H1 (cell line): Measurements from ENCODE around the gene SNORC. TPM values are rescaled to one million over a fixed set of nuclear protein-coding genes. Genes with fewer than 3 reads are reported as not detected.

Experiments
- CTCF ChIA-PET: fragments of 300-600 bp; sonication (Branson Sonifier 250); formaldehyde crosslinking; loops from one replicate; lab custom pipeline; 2021; ENCODE audit not compliant: partially characterized antibody; lab: Charles Lee
- POLR2A ChIA-PET: fragments of 300-600 bp; sonication (Branson Sonifier 250); formaldehyde crosslinking; loops from one replicate; lab custom pipeline; 2021; ENCODE audit warnings: inconsistent platforms; ENCODE audit not compliant: partially characterized antibody; lab: Charles Lee
- DNase-seq, 2 experiments: peaks; one replicate each; pipeline versions ENCODE4 v3.0.0 to v3.0.0-alpha.2; 2010 to 2022; ENCODE audit warnings: low spot score in 2 of 2, low read depth in 1 of 2, mixed read lengths in 1 of 2
- FAIRE-seq: peaks from 2 replicates; lab custom pipeline; 2011; peaks lifted over from hg19 to GRCh38; lab: Jason Lieb, UNC
- H2AFZ ChIP-seq: 2 replicates; pipeline ENCODE4 v1.8.1; 2012; ENCODE audit warnings: low read length, inconsistent platforms
- H2AK5ac ChIP-seq: 2 replicates; pipeline ENCODE4 v1.6.1; 2013; ENCODE audit warnings: low read depth, low read length
- H2BK120ac ChIP-seq: replicated peaks from 2 replicates; pipeline ENCODE3; 2013; ENCODE audit warnings: low read depth, low read length, inconsistent platforms
- H2BK12ac ChIP-seq: 2 replicates; pipeline ENCODE4 v1.6.1; 2013; ENCODE audit warnings: low read depth, low read length
- H2BK15ac ChIP-seq: 2 replicates; pipeline ENCODE4 v1.6.1; 2013; ENCODE audit warnings: low read length
- H2BK20ac ChIP-seq: 2 replicates; pipeline ENCODE4 v1.6.1; 2013; ENCODE audit warnings: low read length
- H2BK5ac ChIP-seq: 2 replicates; pipeline ENCODE4 v1.6.1; 2013; ENCODE audit warnings: low read depth, low read length
- H3K14ac ChIP-seq: 2 replicates; pipeline ENCODE4 v1.6.1; 2013; ENCODE audit warnings: inconsistent platforms; ENCODE audit not compliant: insufficient read length
- H3K18ac ChIP-seq: 2 replicates; pipeline ENCODE4 v1.6.1; 2013; ENCODE audit warnings: low read length; ENCODE audit errors: extremely low read depth
- H3K23ac ChIP-seq: 2 replicates; pipeline ENCODE4 v1.6.1; 2013; ENCODE audit warnings: inconsistent platforms; ENCODE audit not compliant: insufficient read length
- H3K23me2 ChIP-seq: 2 replicates; pipeline ENCODE4 v1.6.1; 2013; ENCODE audit warnings: low read depth, low read length
- H3K27ac ChIP-seq: 2 replicates; pipeline ENCODE4 v1.6.1; 2011; ENCODE audit warnings: low read depth, low read length, inconsistent platforms
- H3K27me3 ChIP-seq, 4 experiments: replicated peaks in 1 of 4; 1 replicate in 1 of 4; 2 replicates in 3 of 4; pipeline versions ENCODE4 v1.6.1 to v1.8.1; 2011 to 2013; ENCODE audit warnings: low read length in 3 of 4, mild to moderate bottlenecking in 3 of 4, inconsistent platforms in 2 of 4, mixed read lengths in 2 of 4, moderate library complexity in 1 of 4; ENCODE audit not compliant: control insufficient read depth in 3 of 4, insufficient read depth in 3 of 4; ENCODE audit errors: extremely low read depth in 1 of 4
- H3K36me3 ChIP-seq, 4 experiments: 2 replicates each; pipeline versions ENCODE4 v1.6.1 to v1.8.1; 2011 to 2013; ENCODE audit warnings: mild to moderate bottlenecking in 4 of 4, low read length in 3 of 4, moderate library complexity in 2 of 4, control low read depth in 1 of 4, inconsistent platforms in 1 of 4; ENCODE audit not compliant: insufficient read depth in 4 of 4, control insufficient read depth in 2 of 4
- H3K4ac ChIP-seq: replicated peaks from 2 replicates; pipeline ENCODE3; 2013; ENCODE audit warnings: low read length, low read depth, mixed read lengths, inconsistent platforms; ENCODE audit not compliant: insufficient read length
- H3K4me1 ChIP-seq, 4 experiments: replicated peaks in 1 of 4; 1 replicate in 1 of 4; 2 replicates in 3 of 4; pipeline versions ENCODE4 v1.6.1 to v1.8.1; 2011 to 2013; ENCODE audit warnings: low read length in 3 of 4, inconsistent platforms in 2 of 4, mixed read lengths in 1 of 4; ENCODE audit not compliant: insufficient read depth in 4 of 4, control insufficient read depth in 3 of 4
- H3K4me2 ChIP-seq, 2 experiments: 2 replicates each; pipeline versions ENCODE4 v1.6.1 to v1.8.1; 2011 to 2013; ENCODE audit warnings: low read depth in 2 of 2, low read length in 2 of 2, control low read depth in 1 of 2, inconsistent platforms in 1 of 2, mild to moderate bottlenecking in 1 of 2; ENCODE audit not compliant: insufficient read depth in 1 of 2
- H3K4me3 ChIP-seq, 4 experiments: fragments of 200-600, 300-600 bp in 1 of 4; sonication (generic), shearing (Covaris generic), sonication (Bioruptor Twin) in 1 of 4; 2 replicates each; pipeline versions ENCODE4 v1.5.1 to v1.8.1; 2011 to 2016; ENCODE audit warnings: low read length in 4 of 4, low read depth in 3 of 4, control low read depth in 2 of 4, inconsistent platforms in 2 of 4, mild to moderate bottlenecking in 2 of 4, mixed read lengths in 1 of 4, moderate library complexity in 1 of 4; ENCODE audit not compliant: insufficient read depth in 2 of 4; ENCODE audit errors: extremely low read depth in 1 of 4
- H3K56ac ChIP-seq: replicated peaks from 2 replicates; pipeline ENCODE3; 2013; ENCODE audit warnings: low read depth, mild to moderate bottlenecking, mixed read lengths, low read length, inconsistent platforms; ENCODE audit not compliant: insufficient read length
- H3K79me1 ChIP-seq: 2 replicates; pipeline ENCODE4 v1.6.1; 2013; ENCODE audit warnings: low read depth, low read length, control low read depth
- H3K79me2 ChIP-seq, 2 experiments: 2 replicates each; pipeline versions ENCODE4 v1.6.1 to v1.8.1; 2012 to 2013; ENCODE audit warnings: low read length in 2 of 2, mild to moderate bottlenecking in 2 of 2, inconsistent platforms in 1 of 2; ENCODE audit not compliant: insufficient read depth in 2 of 2, control insufficient read depth in 1 of 2
- H3K9ac ChIP-seq, 4 experiments: replicated peaks in 1 of 4; 1 replicate in 1 of 4; 2 replicates in 3 of 4; pipeline versions ENCODE4 v1.6.1 to v1.8.1; 2011 to 2013; ENCODE audit warnings: low read depth in 3 of 4, low read length in 3 of 4, control low read depth in 2 of 4, mild to moderate bottlenecking in 2 of 4, moderate library complexity in 2 of 4, inconsistent platforms in 1 of 4; ENCODE audit errors: extremely low read depth in 1 of 4
- H3K9me3 ChIP-seq, 2 experiments: 2 replicates each; pipeline versions ENCODE4 v1.6.1 to v1.8.1; 2012 to 2013; ENCODE audit warnings: mild to moderate bottlenecking in 2 of 2, moderate library complexity in 2 of 2, control low read depth in 1 of 2, inconsistent platforms in 1 of 2, low read depth in 1 of 2, low read length in 1 of 2, mixed read lengths in 1 of 2; ENCODE audit not compliant: insufficient read depth in 2 of 2
- H4K20me1 ChIP-seq, 2 experiments: replicated peaks in 1 of 2; 2 replicates each; pipeline versions ENCODE3 to v1.8.1; 2011 to 2013; ENCODE audit warnings: inconsistent platforms in 2 of 2, low read length in 2 of 2, mild to moderate bottlenecking in 1 of 2; ENCODE audit not compliant: insufficient read depth in 2 of 2, control insufficient read depth in 1 of 2
- H4K5ac ChIP-seq: 2 replicates; pipeline ENCODE4 v1.6.1; 2013; ENCODE audit warnings: low read length, low read depth, mixed read lengths, inconsistent platforms; ENCODE audit not compliant: insufficient read length
- H4K8ac ChIP-seq: 2 replicates; pipeline ENCODE4 v1.8.0; 2013; ENCODE audit warnings: mild to moderate bottlenecking, moderate library complexity, low read length, inconsistent platforms; ENCODE audit not compliant: insufficient read depth; ENCODE audit errors: extremely low read depth
- H4K91ac ChIP-seq: replicated peaks from 2 replicates; pipeline ENCODE3; 2013; ENCODE audit warnings: low read length, mixed read lengths, inconsistent platforms; ENCODE audit not compliant: insufficient read length
- CBX8 ChIP-seq: fragments of 300-800, 300-1000 bp; sonication (generic); IDR thresholded peaks from 2 replicates; pipeline ENCODE4 v1.7.1; 2016; ENCODE audit warnings: low read depth, low read length, borderline replicate concordance
- JUND ChIP-seq: IDR thresholded peaks from 2 replicates; pipeline ENCODE4 v1.6.1; 2011; ENCODE audit warnings: mild to moderate bottlenecking, improper control_type of control experiment, low read length
- WGBS, 2 experiments: shearing (Covaris generic) in 1 of 2; methylation state at CpG; one replicate each; pipeline versions ENCODE4 v1.1.6 to v1.1.7; 2013 to 2015; ENCODE audit warnings: low lambda C conversion rate in 2 of 2, mixed read lengths in 2 of 2, inconsistent platforms in 1 of 2, low coverage in 1 of 2, missing lambda C conversion rate in 1 of 2; ENCODE audit not compliant: insufficient replicate concordance in 2 of 2, insufficient coverage in 1 of 2, insufficient read length in 1 of 2; ENCODE audit errors: extremely low coverage in 1 of 2, missing lambda C conversion rate in 1 of 2; 5-methylcytosine and 5-hydroxymethylcytosine counted together
- polyA plus RNA-seq, 7 experiments: library from polyadenylated mRNA; depleted of rRNA in 3 of 7; stranded (reverse) in 5 of 7; unstranded in 2 of 7; fragments of >200 nt in 5 of 7; fragments of 200-250 nt in 2 of 7; gene quantifications; 1 replicate in 5 of 7; 2 replicates in 1 of 7; 4 replicates in 1 of 7; pipeline versions ENCODE4 v1.2.1 to v1.2.3, GENCODE V29; 2011 to 2013; ENCODE audit warnings: missing spikeins in 2 of 7, mixed read lengths in 2 of 7
- total RNA-seq: library from RNA; stranded (reverse); fragmentation: NEBNext Ultra II Directional; extraction: Animal tissue kit (Norgen Biotek cat#: 25700); gene quantifications from 2 replicates; pipeline ENCODE4 v1.2.1, GENCODE V29; 2021

Gene SNORC
- total and polyA plus RNA-seq, 2 of the 8 experiments (the other 6 are each of a cell fraction or from before 2014, with no cell fraction given), result 1.6 to 1.8 TPM

DNA sequence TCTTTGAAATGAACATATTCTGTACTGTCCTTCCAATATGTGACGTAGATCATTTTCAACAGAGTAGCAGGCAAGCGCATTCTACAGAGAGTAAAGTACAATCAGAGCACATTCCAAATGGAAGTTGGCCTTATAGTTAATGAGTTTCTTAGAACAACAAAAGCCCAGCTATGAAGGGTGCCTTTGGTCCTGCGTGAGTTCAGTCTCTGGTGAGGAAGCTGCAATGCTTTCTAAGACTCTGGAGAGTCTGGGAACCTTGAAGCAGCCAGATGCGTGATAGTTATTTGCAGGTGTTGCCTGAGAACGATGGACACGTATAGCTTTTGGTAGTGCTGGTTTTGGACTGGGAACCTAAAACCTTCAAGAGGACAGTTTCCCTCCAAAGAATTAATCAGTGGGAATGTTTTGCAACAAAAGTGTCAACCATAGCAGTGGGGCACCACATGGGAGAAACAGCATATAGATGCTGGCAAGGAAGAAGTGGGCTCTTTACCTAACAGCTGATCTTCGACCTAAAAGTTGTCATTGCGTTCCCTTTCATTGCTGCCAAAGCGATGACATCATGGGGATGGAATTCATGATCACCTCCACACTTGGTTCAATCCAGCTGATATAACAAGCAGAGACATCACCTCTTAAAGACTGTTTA lies 9.3 kb upstream of the SNORC start:
- no peak overlapping the region for H3K4ac ChIP-seq
- no peaks in the 10 kb centered on the region for H3K4me1 ChIP-seq
- H4K8ac ChIP-seq, result no peak overlapping the region
- CTCF ChIA-PET, result interaction anchor here (1.2 to 1.9 kb wide), 3 partner anchors 26 to 391 kb away, joined by 3 to 6 read pairs (median 4); partner anchors contain the start of gene ATG16L1
- H3K18ac ChIP-seq, result no peak overlapping the region
- TF ChIP-seq JUND, result peak; percentile 50; the same call in 1 of the 2 replicates
- no peak for TF ChIP-seq CBX8
- H3K56ac ChIP-seq, result no peak overlapping the region
- DNase-seq, result no peak
- no peaks in the 10 kb centered on the region for H3K23me2 ChIP-seq
- H3K79me2 ChIP-seq, result no peaks in the 10 kb centered on the region
- H4K5ac ChIP-seq, result no peak overlapping the region
- no peaks in the 10 kb centered on the region for H3K9me3 ChIP-seq
- H3K9ac ChIP-seq, result no peak overlapping the region
- H3K4me2 ChIP-seq, result no peak overlapping the region
- no peak overlapping the region for H2AFZ ChIP-seq
- H2BK5ac ChIP-seq, result no peak overlapping the region
- H2BK15ac ChIP-seq, result no peak overlapping the region
- H3K27ac ChIP-seq, result no peak overlapping the region
- 0 out of 2 replicates have a peak, but pooled peaks cover 2% of the 10 kb centered on the region for H3K79me1 ChIP-seq
- H3K27me3 ChIP-seq, result no peaks in the 10 kb centered on the region
- peaks cover 6 to 32% (median 20%) of the 10 kb centered on the region in 4 experiments for H3K36me3 ChIP-seq
- no peak overlapping the region for H3K14ac ChIP-seq
- 96% methylated on average over 9 of the region's 9 CpGs; no CpG with 5 or more reads in 1 of the 2 experiments for WGBS, 2 experiments
- H3K4me3 ChIP-seq, result no peak overlapping the region
- H4K91ac ChIP-seq, result no peak overlapping the region
- H3K23ac ChIP-seq, result no peak overlapping the region
- no peak overlapping the region for H2BK12ac ChIP-seq
- no peak overlapping the region for H2BK120ac ChIP-seq
- no peaks in the 10 kb centered on the region for H4K20me1 ChIP-seq
- H2AK5ac ChIP-seq, result no peak overlapping the region
- POLR2A ChIA-PET, result interaction anchor here (1.4 kb wide), 1 partner anchor 21 kb away, joined by 3 read pairs; no protein-coding TSS in a partner anchor
- no peak for FAIRE-seq
- no peak overlapping the region for H2BK20ac ChIP-seq
